Measurements from ENCODE around the gene BMERB1.

DNA sequence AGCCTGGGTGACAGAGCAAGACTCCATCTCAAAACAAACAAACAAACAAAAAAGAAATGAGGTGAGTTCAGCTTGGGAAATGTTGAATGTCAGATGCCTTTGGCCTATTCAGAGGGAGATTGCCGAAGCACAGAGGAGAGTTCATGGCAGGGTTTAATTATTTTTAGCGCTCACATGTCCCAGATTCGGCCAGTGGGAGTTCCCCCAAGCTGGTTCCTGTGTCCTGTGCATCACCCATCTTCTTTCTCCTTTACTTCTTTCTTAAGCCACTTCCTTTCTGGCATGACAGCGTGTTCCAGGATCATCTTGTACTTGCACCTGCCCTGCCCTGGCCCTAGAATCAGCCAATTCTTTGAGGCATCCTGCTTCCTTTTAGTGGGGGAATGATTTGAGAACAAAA lies 29.6 kb upstream of the BMERB1 start:
- TF ChIP-seq ARID1B (IDR thresholded peaks at IDR 0.05) (no peak), ELF4 (CRISPR knock-in tag; IDR thresholded peaks at IDR 0.05) (no peak), SP1 (CRISPR knock-in tag; IDR thresholded peaks at IDR 0.05) (no peak), ARNT (IDR thresholded peaks at IDR 0.05) (no peak)
- TF ChIP-seq, protein P1, sequence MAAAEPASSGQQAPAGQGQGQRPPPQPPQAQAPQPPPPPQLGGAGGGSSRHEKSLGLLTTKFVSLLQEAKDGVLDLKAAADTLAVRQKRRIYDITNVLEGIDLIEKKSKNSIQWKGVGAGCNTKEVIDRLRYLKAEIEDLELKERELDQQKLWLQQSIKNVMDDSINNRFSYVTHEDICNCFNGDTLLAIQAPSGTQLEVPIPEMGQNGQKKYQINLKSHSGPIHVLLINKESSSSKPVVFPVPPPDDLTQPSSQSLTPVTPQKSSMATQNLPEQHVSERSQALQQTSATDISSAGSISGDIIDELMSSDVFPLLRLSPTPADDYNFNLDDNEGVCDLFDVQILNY (CRISPR knock-in tag; IDR thresholded peaks at IDR 0.05): no peak

All from K562 (cell line).